HL-60/S4 treated with retinoic acid at 250 ng/mL for 4 days and 3 days (cell line): ENCODE results near the gene ICAM1.
"Not testable (repeated sequence)": the region's sequence is repeated elsewhere in the genome, so short reads cannot be mapped to it uniquely, and the experiment has no call there.

Experiments used
- in situ Hi-C: fragments of 300-500 bp; cut with MboI; formaldehyde crosslinking; loops from 2 replicates; pipeline ENCODE4 v1.7.0; 2022; ENCODE audit warnings: low sequenced_read_pairs

ICAM1 gene

GRCh38 chr19:10271543-10272086, 695 bp downstream of the ICAM1 start:
- in situ Hi-C loops = loop anchor here (5.0 kb wide), 1 partner anchor 116 kb away; no protein-coding TSS in a partner anchor

DNA sequence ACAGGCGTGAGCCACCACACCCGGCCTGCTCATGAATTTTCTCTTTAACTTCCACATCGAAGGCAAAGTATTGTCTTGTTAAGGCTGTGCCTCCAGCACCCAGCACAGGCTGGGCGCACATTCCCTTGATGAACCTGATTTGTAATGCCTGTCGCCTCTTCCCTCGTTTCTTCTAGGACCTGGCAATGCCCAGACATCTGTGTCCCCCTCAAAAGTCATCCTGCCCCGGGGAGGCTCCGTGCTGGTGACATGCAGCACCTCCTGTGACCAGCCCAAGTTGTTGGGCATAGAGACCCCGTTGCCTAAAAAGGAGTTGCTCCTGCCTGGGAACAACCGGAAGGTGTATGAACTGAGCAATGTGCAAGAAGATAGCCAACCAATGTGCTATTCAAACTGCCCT, 3.7 kb downstream of the ICAM1 start:
- in situ Hi-C loops = loop anchor here (5.0 kb wide), 1 partner anchor 113 kb away; no protein-coding TSS in a partner anchor

GRCh38 chr19:10277795-10278589, 7.1 kb downstream of the ICAM1 start:
- in situ Hi-C loops = no loop called here

DNA sequence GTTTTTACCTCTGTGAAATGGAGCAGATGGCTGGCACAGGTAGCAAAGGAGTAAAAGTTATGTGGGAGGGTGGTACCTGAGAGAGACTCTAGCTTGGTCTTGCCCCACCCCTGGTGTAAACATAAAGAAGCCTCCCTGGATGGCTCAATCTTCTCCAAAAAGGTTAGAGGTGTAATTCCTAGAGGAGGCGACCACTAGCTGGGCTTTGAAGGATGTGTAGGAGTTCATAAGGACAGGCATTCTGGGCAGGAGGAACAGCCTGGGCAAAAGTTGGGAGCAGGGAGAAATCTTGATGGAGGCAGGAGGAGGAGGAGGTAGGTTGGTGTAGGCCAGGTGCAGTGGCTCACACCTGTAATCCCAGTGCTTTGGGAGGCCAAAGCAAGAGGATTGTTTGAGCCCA, 8.0 kb downstream of the ICAM1 start:
- in situ Hi-C loops = no loop called here

GRCh38 chr19:10279737-10280442, 9.0 kb downstream of the ICAM1 start:
- in situ Hi-C loops = no loop called here

DNA sequence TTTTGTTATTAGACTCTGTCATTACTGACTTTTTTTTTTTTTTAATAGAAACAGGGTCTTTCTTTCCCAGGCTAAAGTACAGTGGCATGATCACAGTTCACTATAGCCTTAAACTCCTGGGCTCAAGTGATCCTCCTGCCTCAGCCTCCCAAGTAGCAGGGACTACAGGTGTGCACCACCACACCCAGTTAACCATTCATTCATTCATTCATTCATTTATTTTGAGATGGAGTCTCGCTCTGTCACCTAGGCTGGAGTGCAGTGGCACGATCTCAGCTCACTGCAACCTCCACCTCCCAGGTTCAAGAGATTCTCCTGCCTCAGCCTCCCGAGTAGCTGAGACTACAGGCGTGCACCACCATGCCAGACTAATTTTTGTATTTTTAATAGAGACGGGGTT, 11.1 kb downstream of the ICAM1 start:
- in situ Hi-C loops = not testable (repeated sequence)

DNA sequence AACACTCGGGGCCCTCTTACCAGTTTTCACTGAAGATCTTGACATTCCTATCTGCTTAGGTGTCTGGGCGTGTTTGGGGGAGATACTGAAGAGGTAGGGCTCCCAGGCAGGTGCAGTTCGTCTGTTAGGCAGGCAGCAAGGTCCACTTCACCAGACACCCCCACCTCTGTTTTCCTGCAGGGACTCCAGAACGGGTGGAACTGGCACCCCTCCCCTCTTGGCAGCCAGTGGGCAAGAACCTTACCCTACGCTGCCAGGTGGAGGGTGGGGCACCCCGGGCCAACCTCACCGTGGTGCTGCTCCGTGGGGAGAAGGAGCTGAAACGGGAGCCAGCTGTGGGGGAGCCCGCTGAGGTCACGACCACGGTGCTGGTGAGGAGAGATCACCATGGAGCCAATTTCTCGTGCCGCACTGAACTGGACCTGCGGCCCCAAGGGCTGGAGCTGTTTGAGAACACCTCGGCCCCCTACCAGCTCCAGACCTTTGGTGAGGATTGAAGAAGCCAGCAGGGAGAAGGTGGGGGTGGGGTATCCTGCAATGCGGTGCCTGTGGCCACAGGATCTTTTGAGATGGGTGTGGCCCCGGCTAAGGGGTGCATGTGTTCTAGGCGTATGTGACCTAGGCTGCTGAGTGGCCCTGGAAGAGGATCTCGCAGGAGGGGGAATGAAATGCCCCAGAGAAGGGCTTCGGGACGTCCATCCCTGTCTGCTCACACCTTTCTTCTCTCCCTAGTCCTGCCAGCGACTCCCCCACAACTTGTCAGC, 12.6 kb downstream of the ICAM1 start:
- in situ Hi-C loops = no loop called here

DNA sequence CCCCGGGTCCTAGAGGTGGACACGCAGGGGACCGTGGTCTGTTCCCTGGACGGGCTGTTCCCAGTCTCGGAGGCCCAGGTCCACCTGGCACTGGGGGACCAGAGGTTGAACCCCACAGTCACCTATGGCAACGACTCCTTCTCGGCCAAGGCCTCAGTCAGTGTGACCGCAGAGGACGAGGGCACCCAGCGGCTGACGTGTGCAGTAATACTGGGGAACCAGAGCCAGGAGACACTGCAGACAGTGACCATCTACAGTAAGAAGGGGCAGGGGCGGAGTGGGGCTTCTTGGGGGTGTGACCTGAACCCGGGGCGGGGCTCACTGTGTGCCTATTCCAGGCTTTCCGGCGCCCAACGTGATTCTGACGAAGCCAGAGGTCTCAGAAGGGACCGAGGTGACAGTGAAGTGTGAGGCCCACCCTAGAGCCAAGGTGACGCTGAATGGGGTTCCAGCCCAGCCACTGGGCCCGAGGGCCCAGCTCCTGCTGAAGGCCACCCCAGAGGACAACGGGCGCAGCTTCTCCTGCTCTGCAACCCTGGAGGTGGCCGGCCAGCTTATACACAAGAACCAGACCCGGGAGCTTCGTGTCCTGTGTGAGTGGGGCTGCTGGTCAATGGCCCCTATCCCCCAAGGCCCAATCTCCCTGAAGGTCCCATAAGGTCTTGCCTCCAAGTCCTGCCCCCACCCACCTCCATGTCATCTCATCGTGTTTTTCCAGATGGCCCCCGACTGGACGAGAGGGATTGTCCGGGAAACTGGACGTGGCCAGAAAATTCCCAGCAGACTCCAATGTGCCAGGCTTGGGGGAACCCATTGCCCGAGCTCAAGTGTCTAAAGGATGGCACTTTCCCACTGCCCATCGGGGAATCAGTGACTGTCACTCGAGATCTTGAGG, 13.4 kb downstream of the ICAM1 start:
- in situ Hi-C loops = no loop called here

GRCh38 chr19:10284960-10285278, 14.0 kb downstream of the ICAM1 start:
- in situ Hi-C loops = no loop called here

DNA sequence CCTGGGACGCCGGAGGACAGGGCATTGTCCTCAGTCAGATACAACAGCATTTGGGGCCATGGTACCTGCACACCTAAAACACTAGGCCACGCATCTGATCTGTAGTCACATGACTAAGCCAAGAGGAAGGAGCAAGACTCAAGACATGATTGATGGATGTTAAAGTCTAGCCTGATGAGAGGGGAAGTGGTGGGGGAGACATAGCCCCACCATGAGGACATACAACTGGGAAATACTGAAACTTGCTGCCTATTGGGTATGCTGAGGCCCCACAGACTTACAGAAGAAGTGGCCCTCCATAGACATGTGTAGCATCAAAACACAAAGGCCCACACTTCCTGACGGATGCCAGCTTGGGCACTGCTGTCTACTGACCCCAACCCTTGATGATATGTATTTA, 14.5 kb downstream of the ICAM1 start:
- in situ Hi-C loops = no loop called here

DNA sequence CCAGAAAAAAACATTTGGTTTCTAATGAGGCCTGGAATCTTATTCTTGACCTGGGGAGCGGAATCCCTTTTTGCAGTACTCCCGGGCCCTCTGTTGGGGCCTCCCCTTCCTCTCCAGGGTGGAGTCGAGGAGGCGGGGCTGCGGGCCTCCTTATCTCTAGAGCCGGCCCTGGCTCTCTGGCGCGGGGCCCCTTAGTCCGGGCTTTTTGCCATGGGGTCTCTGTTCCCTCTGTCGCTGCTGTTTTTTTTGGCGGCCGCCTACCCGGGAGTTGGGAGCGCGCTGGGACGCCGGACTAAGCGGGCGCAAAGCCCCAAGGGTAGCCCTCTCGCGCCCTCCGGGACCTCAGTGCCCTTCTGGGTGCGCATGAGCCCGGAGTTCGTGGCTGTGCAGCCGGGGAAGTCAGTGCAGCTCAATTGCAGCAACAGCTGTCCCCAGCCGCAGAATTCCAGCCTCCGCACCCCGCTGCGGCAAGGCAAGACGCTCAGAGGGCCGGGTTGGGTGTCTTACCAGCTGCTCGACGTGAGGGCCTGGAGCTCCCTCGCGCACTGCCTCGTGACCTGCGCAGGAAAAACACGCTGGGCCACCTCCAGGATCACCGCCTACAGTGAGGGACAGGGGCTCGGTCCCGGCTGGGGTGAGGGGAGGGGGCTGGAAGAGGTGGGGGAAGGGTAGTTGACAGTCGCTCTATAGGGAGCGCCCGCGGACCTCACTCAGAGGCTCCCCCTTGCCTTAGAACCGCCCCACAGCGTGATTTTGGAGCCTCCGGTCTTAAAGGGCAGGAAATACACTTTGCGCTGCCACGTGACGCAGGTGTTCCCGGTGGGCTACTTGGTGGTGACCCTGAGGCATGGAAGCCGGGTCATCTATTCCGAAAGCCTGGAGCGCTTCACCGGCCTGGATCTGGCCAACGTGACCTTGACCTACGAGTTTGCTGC, 16.1 kb downstream of the ICAM1 start, which contains the start of gene ICAM4:
ICAM4 (plus strand) TSS at position 153 of the 935 bp plus-strand sequence; CDS start at position 211, 58 bp downstream.
- in situ Hi-C loops = no loop called here

- in situ Hi-C loops = no loop called here
These were observed 17.8 kb downstream of the ICAM1 start for GRCh38 chr19:10288662-10289166.

DNA sequence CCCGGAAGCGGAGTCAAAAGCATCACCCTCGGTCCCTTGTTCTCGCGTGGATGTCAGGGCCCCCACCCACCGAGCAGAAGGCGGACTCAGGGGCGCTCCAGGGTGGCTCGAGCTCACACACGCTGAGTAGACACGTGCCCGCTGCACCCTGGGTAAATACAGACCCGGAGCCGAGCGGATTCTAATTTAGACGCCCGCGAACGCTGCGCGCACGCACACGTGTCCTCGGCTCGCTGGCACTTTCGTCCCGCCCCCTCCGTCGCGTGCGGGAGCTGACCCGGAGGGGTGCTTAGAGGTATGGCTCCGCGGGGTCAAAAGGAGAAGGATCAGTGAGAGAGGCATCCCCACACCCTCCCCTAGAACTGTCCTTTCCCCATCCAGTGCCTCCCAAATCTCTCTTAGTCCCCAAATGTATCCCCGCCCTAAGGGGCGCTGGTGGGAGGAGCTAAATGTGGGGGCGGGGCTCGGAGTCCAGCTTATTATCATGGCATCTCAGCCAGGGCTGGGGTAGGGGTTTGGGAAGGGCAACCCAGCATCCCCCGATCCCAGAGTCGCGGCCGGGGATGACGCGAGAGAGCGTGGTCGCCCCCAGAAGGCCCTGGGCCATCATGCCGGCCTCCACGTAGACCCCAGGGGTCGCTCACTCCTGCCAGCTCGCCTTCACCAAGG, 18.4 kb downstream of the ICAM1 start:
- in situ Hi-C loops = no loop called here

DNA sequence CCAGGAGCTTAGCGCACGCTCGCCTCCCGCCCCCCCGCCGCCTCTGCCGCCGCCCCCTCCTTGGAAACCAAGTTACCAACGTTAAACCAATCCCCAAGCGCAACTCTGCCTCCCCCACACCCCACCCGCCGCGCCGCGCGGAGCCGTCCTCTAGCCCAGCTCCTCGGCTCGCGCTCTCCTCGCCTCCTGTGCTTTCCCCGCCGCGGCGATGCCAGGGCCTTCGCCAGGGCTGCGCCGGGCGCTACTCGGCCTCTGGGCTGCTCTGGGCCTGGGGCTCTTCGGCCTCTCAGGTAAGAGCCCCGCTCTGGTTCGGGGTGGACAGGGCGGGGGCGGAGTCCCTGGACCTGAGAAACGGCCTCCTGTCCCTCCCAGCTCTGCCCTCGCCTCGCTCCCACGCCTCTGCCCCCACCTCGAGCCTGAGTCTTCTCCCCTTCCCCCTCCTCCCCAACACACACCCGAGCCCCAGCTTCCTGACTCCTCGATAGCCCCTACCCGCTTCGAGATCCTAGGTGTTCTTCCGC, 19.0 kb downstream of the ICAM1 start, which contains the start of gene ICAM5:
ICAM5 (plus strand) TSS at position 117 of the 521 bp plus-strand sequence; CDS start at position 209, 92 bp downstream.
- in situ Hi-C loops = no loop called here

DNA sequence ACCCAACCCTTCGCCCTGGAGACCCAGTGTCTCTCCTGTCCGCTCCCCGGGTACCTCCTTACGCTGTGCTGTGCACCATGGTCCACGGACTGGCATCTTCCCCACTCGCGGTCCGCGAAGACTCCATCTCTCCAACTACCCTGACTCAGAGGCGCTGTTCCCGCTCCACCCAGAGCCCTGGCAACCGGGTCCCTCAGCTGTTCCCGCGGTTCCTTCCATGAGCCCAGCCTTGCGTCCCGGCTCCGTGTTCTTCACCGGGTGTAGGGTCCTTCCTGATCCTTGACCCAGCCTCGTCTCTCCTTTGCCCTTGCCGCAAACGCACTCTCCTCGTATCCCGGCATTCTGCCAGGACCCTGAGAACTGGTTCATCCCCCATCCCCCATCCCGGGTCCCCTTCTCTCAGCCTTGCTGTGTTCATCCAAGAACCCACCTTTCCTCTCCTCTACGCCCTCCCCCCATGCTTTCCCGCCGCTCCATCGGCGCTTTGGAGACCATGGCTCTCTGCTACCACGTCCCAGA, 19.5 kb downstream of the ICAM1 start:
- in situ Hi-C loops = no loop called here

GRCh38 chr19:10290876-10291553, 20.1 kb downstream of the ICAM1 start:
- in situ Hi-C loops = no loop called here

DNA sequence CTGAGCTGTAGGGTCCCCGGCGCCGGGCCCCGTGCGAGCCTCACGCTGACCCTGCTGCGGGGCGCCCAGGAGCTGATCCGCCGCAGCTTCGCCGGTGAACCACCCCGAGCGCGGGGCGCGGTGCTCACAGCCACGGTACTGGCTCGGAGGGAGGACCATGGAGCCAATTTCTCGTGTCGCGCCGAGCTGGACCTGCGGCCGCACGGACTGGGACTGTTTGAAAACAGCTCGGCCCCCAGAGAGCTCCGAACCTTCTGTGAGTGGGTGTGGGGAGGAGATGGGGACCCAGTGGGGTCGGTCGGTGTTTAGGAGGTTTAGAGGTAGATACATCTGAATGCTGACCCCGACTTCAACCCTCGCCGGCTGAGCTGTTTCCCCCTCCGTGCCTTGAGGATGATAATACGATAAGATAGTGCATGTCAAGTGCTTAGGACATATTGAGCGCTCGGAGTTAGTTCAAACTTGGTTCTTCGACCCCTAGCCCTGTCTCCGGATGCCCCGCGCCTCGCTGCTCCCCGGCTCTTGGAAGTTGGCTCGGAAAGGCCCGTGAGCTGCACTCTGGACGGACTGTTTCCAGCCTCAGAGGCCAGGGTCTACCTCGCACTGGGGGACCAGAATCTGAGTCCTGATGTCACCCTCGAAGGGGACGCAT, 20.8 kb downstream of the ICAM1 start:
- in situ Hi-C loops = no loop called here
